Anterior cingulate cortex (tissue), 58 donors: ENCODE data around the gene HGFAC.
"Not testable (repeated sequence)": the region's sequence is repeated elsewhere in the genome, so short reads cannot be mapped to it uniquely, and the experiment has no call there.

Source experiments
- DNase-seq, 58 donors: peaks; one replicate each; lab custom pipeline; 2025; lab: John Stamatoyannopoulos, UW

Gene HGFAC

GRCh38 chr4:3410401-3411135 lies 31.2 kb upstream of the HGFAC start:
- no peak for DNase-seq

- not testable (repeated sequence) for DNase-seq
These were observed 30.6 kb upstream of the HGFAC start for GRCh38 chr4:3411190-3411589.

- no peak for DNase-seq
These were observed 30.1 kb upstream of the HGFAC start for GRCh38 chr4:3411676-3412075.

GRCh38 chr4:3412257-3413020 lies 29.3 kb upstream of the HGFAC start:
- DNase-seq, result no peak

GRCh38 chr4:3413217-3413671 lies 28.5 kb upstream of the HGFAC start:
- DNase-seq, result no peak

- DNase-seq, result no peak
These were observed 27.9 kb upstream of the HGFAC start for GRCh38 chr4:3413675-3414420.

GRCh38 chr4:3414421-3415279 lies 27.1 kb upstream of the HGFAC start:
- DNase-seq, result peak in 10 of 58 donors; percentile 9 to 33 (median 26)

GRCh38 chr4:3415471-3416141 lies 26.2 kb upstream of the HGFAC start:
- DNase-seq, result peak in 2 of 58 donors; percentile 14 to 25

GRCh38 chr4:3416270-3416669 lies 25.5 kb upstream of the HGFAC start:
- DNase-seq, result no peak

- no peak for DNase-seq
These were observed 24.9 kb upstream of the HGFAC start for GRCh38 chr4:3416821-3417221.

- DNase-seq, result no peak
These were observed 24.3 kb upstream of the HGFAC start for GRCh38 chr4:3417448-3417847.

GRCh38 chr4:3418029-3418762 lies 23.6 kb upstream of the HGFAC start:
- DNase-seq, result no peak

GRCh38 chr4:3419836-3420605 lies 21.7 kb upstream of the HGFAC start:
- no peak for DNase-seq

GRCh38 chr4:3420606-3420955 lies 21.2 kb upstream of the HGFAC start:
- no peak for DNase-seq

- peak in 2 of 58 donors; percentile 20 to 35 for DNase-seq
These were observed 20.8 kb upstream of the HGFAC start for GRCh38 chr4:3420956-3421355.

- DNase-seq, result no peak
These were observed 20.3 kb upstream of the HGFAC start for GRCh38 chr4:3421470-3421869.

- DNase-seq, result no peak
These were observed 19.4 kb upstream of the HGFAC start for GRCh38 chr4:3422241-3422801.

- DNase-seq, result no peak
These were observed 18.9 kb upstream of the HGFAC start for GRCh38 chr4:3422808-3423297.
